OCI-LY3 (cell line): ENCODE measurements around the gene SPDEF.

Source experiments
- H2AFZ ChIP-seq: fragments of 200-600, 300-600 bp; shearing (Covaris generic); 2 replicates; pipeline ENCODE4 v1.6.0; 2014; ENCODE audit warnings: antibody characterized with exemption, low read depth, low read length
- H3K27ac ChIP-seq: fragments of 200-600, 300-600 bp; sonication (generic); 2 replicates; pipeline ENCODE4 v1.5.1; 2014; ENCODE audit warnings: mild to moderate bottlenecking, low read length, moderate library complexity, mixed read lengths
- H3K27me3 ChIP-seq: fragments of 200-600, 300-600 bp; sonication (generic); 2 replicates; pipeline ENCODE4 v1.6.1; 2014; ENCODE audit warnings: low read depth, low read length, mixed read lengths
- H3K36me3 ChIP-seq: fragments of 200-600, 300-600 bp; sonication (generic); replicated peaks from 2 replicates; pipeline ENCODE3; 2014; ENCODE audit warnings: low read depth, low read length, mixed read lengths
- H3K4me1 ChIP-seq: fragments of 300-600, 200-600 bp; sonication (generic); 2 replicates; pipeline ENCODE4 v1.6.1; 2014; ENCODE audit warnings: low read length, mixed read lengths
- H3K4me2 ChIP-seq: fragments of 200-600, 300-600 bp; sonication (generic); 2 replicates; pipeline ENCODE4 v1.6.1; 2014; ENCODE audit warnings: low read length, mixed read lengths
- H3K4me3 ChIP-seq: fragments of 300-600, 200-600 bp; sonication (generic); 2 replicates; pipeline ENCODE4 v1.5.1; 2014; ENCODE audit warnings: antibody characterized with exemption, mild to moderate bottlenecking, low read length, moderate library complexity
- H3K79me2 ChIP-seq: fragments of 300-600, 200-600 bp; shearing (Covaris generic); 2 replicates; pipeline ENCODE4 v1.6.1; 2014; ENCODE audit warnings: mild to moderate bottlenecking, low read length, mixed read lengths
- H3K9ac ChIP-seq: fragments of 300-600, 200-600 bp; shearing (Covaris generic); 2 replicates; pipeline ENCODE4 v1.6.0; 2014; ENCODE audit warnings: mild to moderate bottlenecking, low read length, moderate library complexity
- H3K9me3 ChIP-seq: fragments of 200-600, 300-600 bp; shearing (Covaris generic); 2 replicates; pipeline ENCODE4 v1.6.1; 2014; ENCODE audit warnings: low read length, mixed read lengths; ENCODE audit not compliant: insufficient read depth
- H4K20me1 ChIP-seq: fragments of 200-600, 300-600 bp; sonication (generic); 2 replicates; pipeline ENCODE4 v1.6.1; 2016; ENCODE audit warnings: low read length, mixed read lengths; ENCODE audit not compliant: insufficient read depth
- CTCF ChIP-seq: fragments of 200-600, 300-600 bp; sonication (generic); IDR thresholded peaks from 2 replicates; pipeline ENCODE4 v1.5.1; 2014; ENCODE audit warnings: antibody characterized with exemption, low read length, low read depth
- EZH2phosphoT487 ChIP-seq: fragments of 200-600 bp; shearing (Covaris generic); IDR thresholded peaks from 2 replicates; pipeline ENCODE4 v1.6.1; 2018; ENCODE audit warnings: antibody characterized with exemption, mixed run types, low read depth

SPDEF gene

GRCh38 chr6:34540222-34540621 is 15.9 kb downstream of the SPDEF start:
- Histone ChIP-seq H3K79me2 (no peaks in the 10 kb centered on the region), H2AFZ (no peak overlapping the region), H3K4me3 (no peak overlapping the region), H3K9ac (no peak overlapping the region), H3K4me2 (no peak overlapping the region), H3K4me1 (no peaks in the 10 kb centered on the region), H3K36me3 (no peaks in the 10 kb centered on the region), H4K20me1 (no peaks in the 10 kb centered on the region), H3K27me3 (no peaks in the 10 kb centered on the region), H3K27ac (no peak overlapping the region), H3K9me3 (no peaks in the 10 kb centered on the region)
- TF ChIP-seq CTCF, result no peak
- no peak for TF ChIP-seq EZH2phosphoT487

GRCh38 chr6:34539181-34539580 is 16.9 kb downstream of the SPDEF start:
- H3K27me3 ChIP-seq, result no peaks in the 10 kb centered on the region

GRCh38 chr6:34538581-34538980 is 17.5 kb downstream of the SPDEF start:
- Histone ChIP-seq H3K36me3 (no peaks in the 10 kb centered on the region), H3K79me2 (no peaks in the 10 kb centered on the region), H3K4me3 (no peak overlapping the region), H3K27ac (no peak overlapping the region), H3K9ac (no peak overlapping the region), H3K27me3 (no peaks in the 10 kb centered on the region), H2AFZ (no peak overlapping the region), H4K20me1 (no peaks in the 10 kb centered on the region), H3K9me3 (no peaks in the 10 kb centered on the region), H3K4me1 (no peaks in the 10 kb centered on the region), H3K4me2 (no peak overlapping the region)
- TF ChIP-seq CTCF (no peak), EZH2phosphoT487 (no peak)

More at GRCh38 chr6:34539181-34539580, 16.9 kb downstream of the SPDEF start:
- Histone ChIP-seq H3K4me3 (no peak overlapping the region), H4K20me1 (no peaks in the 10 kb centered on the region), H3K4me2 (no peak overlapping the region), H2AFZ (no peak overlapping the region), H3K9ac (no peak overlapping the region), H3K36me3 (no peaks in the 10 kb centered on the region), H3K27ac (no peak overlapping the region), H3K9me3 (no peaks in the 10 kb centered on the region), H3K79me2 (no peaks in the 10 kb centered on the region), H3K4me1 (no peaks in the 10 kb centered on the region)
- TF ChIP-seq EZH2phosphoT487 (no peak), CTCF (no peak)

GRCh38 chr6:34537922-34538550 is 18.1 kb downstream of the SPDEF start:
- TF ChIP-seq EZH2phosphoT487 (no peak), CTCF (no peak)
- H3K4me2 ChIP-seq, result no peak overlapping the region

More at GRCh38 chr6:34537922-34538550, 18.1 kb downstream of the SPDEF start:
- no peak overlapping the region for H3K9ac ChIP-seq
- no peaks in the 10 kb centered on the region for H4K20me1 ChIP-seq
- no peaks in the 10 kb centered on the region for H3K36me3 ChIP-seq
- no peaks in the 10 kb centered on the region for H3K4me1 ChIP-seq
- no peaks in the 10 kb centered on the region for H3K9me3 ChIP-seq
- no peak overlapping the region for H3K4me3 ChIP-seq
- no peak overlapping the region for H2AFZ ChIP-seq
- H3K27me3 ChIP-seq, result no peaks in the 10 kb centered on the region
- H3K27ac ChIP-seq, result no peak overlapping the region
- H3K79me2 ChIP-seq, result no peaks in the 10 kb centered on the region
